Measurements from ENCODE around the gene PCNT. TPM values are rescaled to one million over a fixed set of nuclear protein-coding genes. Genes with fewer than 3 reads are reported as not detected.

PCNT gene
- total RNA-seq, 3 donors from 2014 or later (not counting 1 experiment from before 2014, with no cell fraction given), result 83.6 to 94.9 (median 84.0) TPM

DNA sequence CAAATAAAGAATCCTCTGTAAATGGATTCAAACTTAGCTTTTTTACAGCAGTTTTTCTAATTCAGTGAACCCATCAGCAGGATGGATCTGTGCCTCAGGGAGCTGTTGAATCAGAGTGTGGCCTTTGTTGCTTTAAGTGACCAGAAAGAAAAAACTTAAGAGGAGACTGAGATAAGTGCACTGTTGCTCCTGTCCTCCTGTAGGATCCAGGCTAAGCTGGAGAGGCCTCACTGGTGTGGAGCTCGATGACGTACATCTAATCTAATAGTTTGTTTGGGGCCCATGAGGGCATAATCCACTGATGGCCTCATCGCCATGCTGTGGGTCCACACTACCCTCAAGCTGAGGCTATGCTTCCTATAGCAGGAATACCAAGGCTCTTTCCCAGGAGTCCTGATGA lies 145.3 kb downstream of the PCNT start:
- 98% methylated on average over 3 of the region's 3 CpGs for WGBS (ENCODE audit: insufficient coverage)
- H3K4me1 ChIP-seq (ENCODE audit: control insufficient read depth, insufficient read depth, low read length), result peaks cover 15% of the 10 kb centered on the region

DNA sequence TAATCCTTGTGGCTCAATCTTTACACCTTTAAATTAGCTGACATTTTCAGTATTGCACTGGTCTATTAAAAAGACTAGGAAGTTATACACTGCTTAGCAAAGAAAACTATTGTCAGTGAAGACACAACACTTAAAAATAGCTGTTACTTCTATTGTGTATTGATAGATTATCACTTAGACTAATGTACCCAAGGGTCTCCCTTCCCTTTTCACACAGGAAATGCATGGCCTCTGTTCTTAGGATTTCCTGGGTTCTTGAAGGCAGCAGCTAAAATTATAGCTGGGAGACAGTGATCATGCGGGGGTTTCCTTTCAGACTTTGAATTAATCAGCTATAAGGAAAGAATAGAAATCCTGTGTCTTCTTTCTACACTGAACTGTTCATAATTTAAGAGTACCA lies 147.6 kb downstream of the PCNT start:
- peaks cover 21% of the 10 kb centered on the region for H3K4me1 ChIP-seq (ENCODE audit: control insufficient read depth, insufficient read depth, low read length)
- H3K4me3 ChIP-seq (ENCODE audit: low read length), result no peak overlapping the region
- TF ChIP-seq CTCF (IDR thresholded peaks at IDR 0.05), result no peak
- H3K9me3 ChIP-seq (ENCODE audit: control insufficient read depth, insufficient read depth, low read length), result no peaks in the 10 kb centered on the region
- H3K36me3 Mint-ChIP-seq, result no peaks in the 10 kb centered on the region
- no peak overlapping the region for H3K27ac ChIP-seq (ENCODE audit: low read length)
- DNase-seq, result no peak
- H3K36me3 ChIP-seq (ENCODE audit: control insufficient read depth, insufficient read depth, low read length), result peaks cover 5% of the 10 kb centered on the region
- peak in 2 of 3 donors; percentile 47 to 63 for ATAC-seq
- no peaks in the 10 kb centered on the region for H3K9me3 Mint-ChIP-seq
- H3K27ac Mint-ChIP-seq, result peak overlapping the region; percentile 58 to 92
- intact Hi-C loops (cut with micrococcal nuclease), result no loop called here
- no peaks in the 10 kb centered on the region for H3K27me3 Mint-ChIP-seq (ENCODE audit: low read depth in 2 of 2)
- H3K4me1 Mint-ChIP-seq, result peaks cover 39 to 62% of the 10 kb centered on the region in 2 donors
- WGBS (ENCODE audit: insufficient coverage), result 38% methylated on average over 1 of the region's 1 CpG
- H3K4me3 Mint-ChIP-seq, result peak overlapping the region; percentile 28
- H3K27me3 ChIP-seq (ENCODE audit: control insufficient read depth, insufficient read depth, low read length), result no peaks in the 10 kb centered on the region

More for the DNA sequence above, 145.3 kb downstream of the PCNT start:
- H3K36me3 ChIP-seq (ENCODE audit: control insufficient read depth, insufficient read depth, low read length), result peaks cover 7% of the 10 kb centered on the region
- H3K27ac ChIP-seq (ENCODE audit: low read length), result no peak overlapping the region
- ATAC-seq, result no peak
- intact Hi-C loops (cut with micrococcal nuclease), result no loop called here
- no peak for DNase-seq
- no peak for TF ChIP-seq CTCF (IDR thresholded peaks at IDR 0.05)
- no peaks in the 10 kb centered on the region for H3K9me3 Mint-ChIP-seq
- H3K27ac Mint-ChIP-seq, result peak overlapping the region; percentile 19 to 62
- no peak overlapping the region for H3K4me3 Mint-ChIP-seq
- H3K4me3 ChIP-seq (ENCODE audit: low read length), result no peak overlapping the region
- H3K9me3 ChIP-seq (ENCODE audit: control insufficient read depth, insufficient read depth, low read length), result no peaks in the 10 kb centered on the region
- H3K36me3 Mint-ChIP-seq, result no peaks in the 10 kb centered on the region
- H3K27me3 ChIP-seq (ENCODE audit: control insufficient read depth, insufficient read depth, low read length), result no peaks in the 10 kb centered on the region
- H3K4me1 Mint-ChIP-seq, result peaks cover 41 to 59% of the 10 kb centered on the region in 2 donors
- H3K27me3 Mint-ChIP-seq (ENCODE audit: low read depth in 2 of 2), result no peaks in the 10 kb centered on the region

- no peaks in the 10 kb centered on the region for H3K27me3 Mint-ChIP-seq (ENCODE audit: low read depth in 2 of 2)
- ATAC-seq (peak; percentile 73 to 75 (median 73)), DNase-seq (no peak)
- H3K9me3 Mint-ChIP-seq, result no peaks in the 10 kb centered on the region
- no peaks in the 10 kb centered on the region for H3K27me3 ChIP-seq (ENCODE audit: control insufficient read depth, insufficient read depth, low read length)
- H3K9me3 ChIP-seq (ENCODE audit: control insufficient read depth, insufficient read depth, low read length), result no peaks in the 10 kb centered on the region
- peaks cover 39 to 68% of the 10 kb centered on the region in 2 donors for H3K4me1 Mint-ChIP-seq
- TF ChIP-seq CTCF (IDR thresholded peaks at IDR 0.05), result no peak
- intact Hi-C loops (cut with micrococcal nuclease), result no loop called here
- H3K4me3 ChIP-seq (ENCODE audit: low read length), result no peak overlapping the region
- peak overlapping the region; percentile 58 to 92 for H3K27ac Mint-ChIP-seq
- H3K4me1 ChIP-seq (ENCODE audit: control insufficient read depth, insufficient read depth, low read length), result peaks cover 21% of the 10 kb centered on the region
- peak overlapping the region; percentile 45 for H3K4me3 Mint-ChIP-seq
- 70% methylated on average over 6 of the region's 6 CpGs for WGBS (ENCODE audit: insufficient coverage)
- H3K27ac ChIP-seq (ENCODE audit: low read length), result peak overlapping the region; percentile 33
- no peaks in the 10 kb centered on the region for H3K36me3 Mint-ChIP-seq
- peaks cover 5% of the 10 kb centered on the region for H3K36me3 ChIP-seq (ENCODE audit: control insufficient read depth, insufficient read depth, low read length)
These were observed 148.3 kb downstream of the PCNT start for GRCh38 chr21:46472246-46472645.

GRCh38 chr21:46474382-46474781 lies 150.4 kb downstream of the PCNT start:
- ATAC-seq (no peak), DNase-seq (no peak)
- Histone ChIP-seq H3K4me1 (ENCODE audit: control insufficient read depth, insufficient read depth, low read length) (peaks cover 21% of the 10 kb centered on the region), H3K27ac (ENCODE audit: low read length) (no peak overlapping the region), H3K27me3 (ENCODE audit: control insufficient read depth, insufficient read depth, low read length) (no peaks in the 10 kb centered on the region), H3K4me3 (ENCODE audit: low read length) (no peak overlapping the region), H3K36me3 (ENCODE audit: control insufficient read depth, insufficient read depth, low read length) (peaks cover 5% of the 10 kb centered on the region), H3K9me3 (ENCODE audit: control insufficient read depth, insufficient read depth, low read length) (no peaks in the 10 kb centered on the region)
- TF ChIP-seq CTCF (IDR thresholded peaks at IDR 0.05), result no peak
- intact Hi-C loops (cut with micrococcal nuclease), result no loop called here
- Mint-ChIP-seq H3K27ac (peak overlapping the region in 1 of 2 donors; percentile 68), H3K27me3 (ENCODE audit: low read depth in 2 of 2) (no peaks in the 10 kb centered on the region), H3K4me1 (peaks cover 38 to 58% of the 10 kb centered on the region in 2 donors), H3K4me3 (no peak overlapping the region), H3K9me3 (no peaks in the 10 kb centered on the region), H3K36me3 (no peaks in the 10 kb centered on the region)
- 95% methylated on average over 2 of the region's 2 CpGs for WGBS (ENCODE audit: insufficient coverage)

Measured in natural killer cell (primary cell).